Glomerular endothelial cell (primary cell): Measurements from ENCODE around the gene EEF2. TPM values are rescaled to one million over a fixed set of nuclear protein-coding genes. Genes with fewer than 3 reads are reported as not detected.
"Not testable (repeated sequence)": the region's sequence is repeated elsewhere in the genome, so short reads cannot be mapped to it uniquely, and the experiment has no call there.

ENCODE experiments used
- DNase-seq: peaks from one replicate; pipeline ENCODE4 v3.0.0-alpha.2; 2011; ENCODE audit warnings: low read depth, low spot score; ENCODE audit errors: extremely low read depth
- total RNA-seq: library from RNA; depleted of rRNA; stranded (reverse); fragments of >200 nt; gene quantifications from 2 replicates; pipeline ENCODE4 v1.2.3, GENCODE V29; 2015

The EEF2 gene
- total RNA-seq, 1 donor from 2014 or later = 1,981 TPM

- no peak for DNase-seq
These were observed 14.3 kb downstream of the EEF2 start, which contains the start of gene DAPK3 for GRCh38 chr19:3970808-3971598. DAPK3 (minus strand) TSS chr19:3971099; CDS start chr19:3969735, 1,364 bp downstream.

GRCh38 chr19:3970313-3970807 is 14.9 kb downstream of the EEF2 start:
- no peak for DNase-seq

GRCh38 chr19:3969435-3970312 is 15.6 kb downstream of the EEF2 start:
- no peak for DNase-seq

- DNase-seq = peak; percentile 97
These were observed 16.5 kb downstream of the EEF2 start for GRCh38 chr19:3968556-3969434.

GRCh38 chr19:3967983-3968382 is 17.3 kb downstream of the EEF2 start:
- not testable (repeated sequence) for DNase-seq

GRCh38 chr19:3966051-3967017 is 18.9 kb downstream of the EEF2 start:
- no peak for DNase-seq

GRCh38 chr19:3964256-3965194 is 20.7 kb downstream of the EEF2 start:
- no peak for DNase-seq

- no peak for DNase-seq
These were observed 21.6 kb downstream of the EEF2 start for GRCh38 chr19:3963458-3964255.

GRCh38 chr19:3961007-3961406 is 24.3 kb downstream of the EEF2 start:
- no peak for DNase-seq

GRCh38 chr19:3959766-3960131 is 25.5 kb downstream of the EEF2 start:
- no peak for DNase-seq

- no peak for DNase-seq
These were observed 26.2 kb downstream of the EEF2 start for GRCh38 chr19:3958836-3959765.

- no peak for DNase-seq
These were observed 29.6 kb downstream of the EEF2 start for GRCh38 chr19:3955688-3956087.

GRCh38 chr19:3955276-3955675 is 30.0 kb downstream of the EEF2 start:
- DNase-seq = not testable (repeated sequence)

- no peak for DNase-seq
These were observed 31.2 kb downstream of the EEF2 start for GRCh38 chr19:3954107-3954506.

GRCh38 chr19:3952755-3953276 is 32.4 kb downstream of the EEF2 start:
- not testable (repeated sequence) for DNase-seq
